Measurements from ENCODE around the gene DYNLT1. TPM values are rescaled to one million over a fixed set of nuclear protein-coding genes. Genes with fewer than 3 reads are reported as not detected.
"Not testable (repeated sequence)": the region's sequence is repeated elsewhere in the genome, so short reads cannot be mapped to it uniquely, and the experiment has no call there.

The DYNLT1 gene
- total RNA-seq, 1 donor from 2014 or later: 138 TPM

DNA sequence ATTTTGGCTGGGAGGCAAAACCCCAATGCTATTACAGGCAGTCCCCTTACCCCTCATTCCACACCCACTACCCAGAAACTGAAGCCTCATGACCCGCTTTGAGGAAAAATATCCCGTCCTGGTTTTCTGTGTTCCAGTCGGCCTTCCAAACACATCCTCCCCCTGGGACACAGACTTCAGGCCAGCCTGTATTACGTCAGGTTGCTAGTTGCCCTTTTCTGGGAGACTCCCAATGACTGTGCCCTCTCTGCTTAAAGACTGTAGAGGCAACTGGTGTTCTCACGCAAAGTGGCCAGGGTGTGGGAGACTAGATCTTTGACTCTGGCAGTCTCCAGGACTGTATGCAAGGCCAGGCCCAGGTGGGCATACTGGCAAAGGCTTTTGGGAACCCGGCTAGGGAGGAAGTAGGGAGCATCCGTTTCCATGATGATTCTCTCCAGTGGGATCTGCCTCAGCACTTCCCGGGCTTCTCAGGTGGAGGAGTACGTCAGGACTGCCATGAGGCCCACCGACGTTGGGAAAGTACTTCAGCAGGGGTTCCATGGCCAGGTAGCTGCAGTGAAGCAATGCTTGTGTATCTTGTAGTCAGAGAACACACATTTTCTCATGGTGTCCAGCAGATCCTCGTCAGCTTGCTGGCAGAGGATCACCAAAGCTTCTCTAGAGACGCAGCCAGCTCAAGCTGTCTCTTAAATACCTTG, 34.9 kb downstream of the DYNLT1 start:
- H3K4me1 Mint-ChIP-seq (ENCODE audit: unreplicated experiment): peaks cover 9% of the 10 kb centered on the region
- H3K4me3 Mint-ChIP-seq: no peak overlapping the region
- no peaks in the 10 kb centered on the region for H3K9me3 Mint-ChIP-seq
- H3K27me3 Mint-ChIP-seq: no peaks in the 10 kb centered on the region
- no peak overlapping the region for H3K27ac Mint-ChIP-seq
- DNase-seq (ENCODE audit: extremely low spot score, unreplicated experiment): peak; percentile 43
- no peak for TF ChIP-seq CTCF (conservative IDR thresholded peaks at IDR 0.05)
- peaks cover 6% of the 10 kb centered on the region for H3K36me3 Mint-ChIP-seq

DNA sequence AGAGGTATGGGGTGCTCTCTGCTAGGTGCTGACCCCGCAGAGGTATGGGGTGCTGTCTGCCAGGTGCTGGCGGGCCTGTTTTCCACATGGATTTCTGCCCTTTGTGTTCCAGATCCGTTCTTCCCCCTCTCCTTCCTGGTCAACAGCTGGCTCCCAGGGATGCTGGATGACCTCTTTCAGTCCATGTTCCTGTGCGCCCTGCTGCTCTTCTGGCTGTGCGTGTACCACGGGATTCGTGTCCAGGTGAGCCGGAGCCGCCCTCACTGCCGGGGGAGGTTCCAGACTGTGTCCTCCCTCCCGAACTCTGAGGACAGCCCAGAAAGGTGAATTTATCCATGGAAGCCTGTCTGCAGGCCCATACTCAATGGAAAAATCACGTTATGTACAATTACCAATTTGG, 36.3 kb downstream of the DYNLT1 start:
- no peak for TF ChIP-seq CTCF (conservative IDR thresholded peaks at IDR 0.05)
- Mint-ChIP-seq H3K27ac (no peak overlapping the region), H3K4me1 (ENCODE audit: unreplicated experiment) (peaks cover 9% of the 10 kb centered on the region), H3K27me3 (no peaks in the 10 kb centered on the region), H3K36me3 (peaks cover 4% of the 10 kb centered on the region), H3K9me3 (no peaks in the 10 kb centered on the region), H3K4me3 (no peak overlapping the region)
- DNase-seq (ENCODE audit: extremely low spot score, unreplicated experiment): no peak

- no peaks in the 10 kb centered on the region for H3K9me3 Mint-ChIP-seq
- H3K27me3 Mint-ChIP-seq: no peaks in the 10 kb centered on the region
- TF ChIP-seq CTCF (conservative IDR thresholded peaks at IDR 0.05): no peak
- peak; percentile 42 for DNase-seq (ENCODE audit: extremely low spot score, unreplicated experiment)
- no peak overlapping the region for H3K27ac Mint-ChIP-seq
- peaks cover 9% of the 10 kb centered on the region for H3K4me1 Mint-ChIP-seq (ENCODE audit: unreplicated experiment)
- H3K36me3 Mint-ChIP-seq: peaks cover 4% of the 10 kb centered on the region
- no peak overlapping the region for H3K4me3 Mint-ChIP-seq
Observed at GRCh38 chr6:158607411-158608170, 37.0 kb downstream of the DYNLT1 start.

DNA sequence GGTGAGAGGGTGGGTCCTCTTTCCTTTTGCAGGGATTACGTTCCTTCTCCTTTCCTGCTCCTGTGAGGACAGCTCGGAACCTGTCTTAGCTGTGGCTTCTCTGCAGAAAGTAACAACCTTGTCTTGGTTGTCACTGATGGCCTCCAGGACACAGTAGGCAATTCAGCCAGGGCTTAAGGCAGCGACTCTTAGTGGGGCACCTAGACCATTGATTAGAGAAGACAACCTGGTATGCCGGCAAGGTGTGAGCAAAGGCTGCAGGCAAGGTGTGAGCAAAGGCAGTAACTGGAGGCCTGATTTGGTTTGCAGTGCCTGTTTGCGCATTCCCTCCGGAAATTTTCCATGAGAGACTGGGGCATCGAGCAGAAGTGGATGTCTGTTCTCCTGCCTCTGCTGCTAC, 37.6 kb downstream of the DYNLT1 start:
- no peaks in the 10 kb centered on the region for H3K27me3 Mint-ChIP-seq
- peaks cover 5% of the 10 kb centered on the region for H3K4me1 Mint-ChIP-seq (ENCODE audit: unreplicated experiment)
- no peak overlapping the region for H3K27ac Mint-ChIP-seq
- no peaks in the 10 kb centered on the region for H3K9me3 Mint-ChIP-seq
- DNase-seq (ENCODE audit: extremely low spot score, unreplicated experiment): peak; percentile 58
- H3K36me3 Mint-ChIP-seq: peaks cover 8% of the 10 kb centered on the region
- H3K4me3 Mint-ChIP-seq: no peak overlapping the region
- TF ChIP-seq CTCF (conservative IDR thresholded peaks at IDR 0.05): no peak

GRCh38 chr6:158606011-158606410, 38.5 kb downstream of the DYNLT1 start:
- H3K4me1 Mint-ChIP-seq (ENCODE audit: unreplicated experiment); H3K27me3 Mint-ChIP-seq; H3K36me3 Mint-ChIP-seq; H3K9me3 Mint-ChIP-seq; H3K4me3 Mint-ChIP-seq; H3K27ac Mint-ChIP-seq: not testable (repeated sequence)
- DNase-seq (ENCODE audit: extremely low spot score, unreplicated experiment): peak; percentile 44

- Mint-ChIP-seq H3K9me3 (no peaks in the 10 kb centered on the region), H3K4me3 (no peak overlapping the region), H3K36me3 (peaks cover 10% of the 10 kb centered on the region), H3K27ac (no peak overlapping the region), H3K27me3 (no peaks in the 10 kb centered on the region), H3K4me1 (ENCODE audit: unreplicated experiment) (no peaks in the 10 kb centered on the region)
- DNase-seq (ENCODE audit: extremely low spot score, unreplicated experiment): peak; percentile 73
- TF ChIP-seq CTCF (conservative IDR thresholded peaks at IDR 0.05): peak; percentile 89
Observed at GRCh38 chr6:158605266-158605878, 39.2 kb downstream of the DYNLT1 start.

All from type B pancreatic cell (in vitro differentiated cells).